ENCODE results near the gene MKLN1.
"Not testable (repeated sequence)": the region's sequence is repeated elsewhere in the genome, so short reads cannot be mapped to it uniquely, and the experiment has no call there.

The MKLN1 gene

DNA sequence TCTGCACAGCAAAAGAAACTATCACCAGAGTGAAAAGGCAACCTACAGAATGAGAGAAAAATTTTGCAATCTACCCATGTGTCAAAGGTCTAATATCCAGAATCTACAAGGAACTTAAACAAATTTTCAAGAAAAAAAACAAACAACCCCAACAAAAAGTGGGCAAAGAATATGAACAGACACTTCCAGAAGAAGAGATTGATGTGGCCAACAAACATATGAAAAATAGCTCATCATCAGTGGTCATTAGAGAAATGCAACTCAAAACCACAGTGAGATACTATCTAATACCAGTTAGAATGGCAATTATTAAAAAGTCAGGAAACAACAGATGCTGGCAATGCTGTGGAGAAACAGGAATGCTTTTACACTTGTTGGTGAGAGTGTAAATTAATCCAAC lies 7.1 kb upstream of the MKLN1 start:
- no peak for DNase-seq

DNA sequence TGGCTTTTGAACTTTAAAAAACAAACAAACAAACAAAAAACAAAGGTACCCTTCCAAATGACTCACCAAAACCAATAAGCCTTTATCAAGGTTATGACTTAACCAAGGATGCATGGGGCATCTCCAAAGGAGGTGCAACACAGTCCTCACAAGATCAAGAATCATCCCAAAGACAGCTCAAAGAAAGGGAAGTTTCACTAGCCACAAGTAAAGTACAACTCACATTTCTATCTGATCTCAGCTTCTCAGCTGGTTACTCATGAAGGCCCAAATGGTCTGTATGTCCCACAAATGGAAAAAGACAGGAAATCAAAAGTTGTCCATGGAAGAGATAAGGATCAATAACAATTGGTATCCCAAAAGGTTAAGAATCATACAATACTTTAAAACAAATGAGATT lies 6.0 kb upstream of the MKLN1 start:
- no peak for DNase-seq

DNA sequence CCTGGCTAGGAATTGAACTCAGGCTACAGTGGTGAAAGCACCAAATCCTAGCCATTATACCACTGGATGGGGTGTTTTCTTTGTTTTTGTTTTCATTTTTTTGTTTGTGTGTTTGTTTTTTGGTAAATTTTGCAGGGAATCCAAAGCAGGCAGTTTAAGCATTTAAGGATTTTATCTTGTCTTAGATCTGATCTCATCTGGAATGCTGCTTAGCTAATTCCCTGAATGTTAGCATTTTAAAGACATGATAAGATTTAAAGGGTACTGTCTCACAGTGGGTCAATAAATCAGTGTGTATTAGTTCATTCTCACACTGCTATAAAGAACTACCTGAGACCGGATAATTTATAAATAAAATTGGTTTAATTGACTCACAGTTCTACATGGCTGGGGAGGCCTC lies 5.6 kb upstream of the MKLN1 start:
- DNase-seq, result no peak

DNA sequence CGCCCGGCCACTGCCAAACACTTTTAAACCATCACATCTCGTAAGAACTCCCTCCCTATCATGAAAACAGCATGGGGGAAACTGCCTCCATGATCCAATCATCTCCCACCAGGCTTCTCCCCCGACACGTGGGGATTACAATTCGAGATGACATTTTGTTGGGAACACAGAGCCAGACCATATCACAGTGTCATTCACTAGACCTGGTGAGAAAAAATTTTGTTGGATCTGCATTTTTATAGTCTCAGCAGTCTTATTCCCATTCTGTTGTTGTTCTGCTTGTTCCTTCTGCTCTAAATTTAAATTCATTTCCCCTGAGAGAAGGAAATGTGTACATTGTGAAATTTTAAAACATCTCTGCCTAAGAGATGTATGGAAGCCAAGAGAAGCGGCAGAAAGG lies 4.8 kb upstream of the MKLN1 start:
- DNase-seq, result no peak

DNA sequence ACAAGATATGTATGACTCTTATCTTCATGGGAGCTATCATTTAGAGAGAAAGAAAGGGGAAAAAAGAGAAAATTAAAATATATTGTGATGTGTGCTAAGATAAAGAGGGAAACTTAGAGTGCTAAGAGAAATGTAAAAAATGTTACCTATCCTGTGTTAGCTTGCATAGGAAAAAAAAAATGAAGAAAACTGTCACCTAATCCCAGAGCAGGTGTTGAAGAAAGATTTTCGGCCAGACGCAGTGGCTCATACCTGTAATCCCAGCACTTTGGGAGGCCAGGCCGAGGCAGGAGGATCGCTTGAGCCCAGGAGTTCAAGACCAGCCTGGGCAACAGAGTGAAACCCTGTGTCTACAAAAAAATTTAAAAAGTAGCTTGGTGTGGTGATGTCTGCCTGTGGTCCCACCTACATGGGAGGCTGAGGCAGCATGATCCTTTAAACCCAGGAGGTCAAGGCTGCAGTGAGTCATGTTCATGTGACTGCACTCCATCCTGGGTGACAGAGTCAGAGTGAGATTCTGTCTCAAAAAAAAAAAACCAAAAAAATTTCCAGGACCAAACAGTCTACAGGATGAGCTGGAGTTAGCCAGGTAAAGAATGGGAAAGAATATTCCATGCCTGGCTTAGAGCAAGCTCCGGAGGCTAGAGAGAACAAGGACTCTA lies 2.4 kb upstream of the MKLN1 start:
- no peak for DNase-seq

DNA sequence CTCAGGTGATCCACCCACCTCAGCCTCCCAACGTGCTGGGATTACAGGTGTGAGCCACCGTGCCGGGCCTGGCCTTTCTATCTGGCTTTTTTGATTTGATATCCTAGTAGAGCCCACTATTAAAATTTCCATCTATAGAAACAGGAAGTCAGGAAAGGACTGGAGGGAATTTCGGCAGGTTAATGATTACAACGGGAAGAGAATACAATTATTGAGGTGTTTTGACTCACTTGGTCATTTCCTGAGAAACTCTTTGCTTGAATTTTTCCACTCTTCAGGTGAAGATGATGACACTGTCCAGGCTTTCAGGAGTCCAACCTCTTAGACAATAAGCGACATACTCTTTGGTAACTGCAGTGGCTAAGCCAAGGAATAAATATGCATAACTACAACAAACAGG lies 1.1 kb upstream of the MKLN1 start:
- no peak for DNase-seq

DNA sequence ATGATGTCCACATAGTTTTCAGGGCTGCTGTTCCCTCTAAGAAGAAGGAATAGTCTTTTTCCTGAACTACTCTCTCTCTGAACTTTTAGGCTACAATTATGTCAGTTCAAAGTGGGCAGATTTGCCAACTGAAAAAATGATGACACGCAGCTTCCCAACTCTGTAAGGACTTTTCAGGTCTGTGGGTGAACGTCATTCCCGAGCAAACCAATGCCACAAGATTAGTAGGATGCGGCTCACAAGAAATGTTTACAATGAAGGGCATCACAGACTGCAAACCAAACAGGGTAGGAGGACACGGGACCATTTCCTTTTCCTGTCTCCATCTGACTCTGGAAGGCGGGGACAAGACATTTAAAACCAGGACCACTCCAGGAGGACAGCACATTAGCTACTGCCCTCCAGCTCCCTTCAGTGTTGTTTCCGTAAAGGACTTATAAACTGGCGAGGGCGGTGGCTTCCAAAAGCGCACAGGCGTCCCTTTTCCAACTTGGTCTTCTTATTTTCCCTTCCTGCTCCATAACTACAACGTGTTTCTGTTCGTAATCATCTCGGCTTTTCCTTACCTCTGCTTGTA lies 539 bp upstream of the MKLN1 start:
- peak in 1 of 6 experiments; percentile 22 for DNase-seq

DNA sequence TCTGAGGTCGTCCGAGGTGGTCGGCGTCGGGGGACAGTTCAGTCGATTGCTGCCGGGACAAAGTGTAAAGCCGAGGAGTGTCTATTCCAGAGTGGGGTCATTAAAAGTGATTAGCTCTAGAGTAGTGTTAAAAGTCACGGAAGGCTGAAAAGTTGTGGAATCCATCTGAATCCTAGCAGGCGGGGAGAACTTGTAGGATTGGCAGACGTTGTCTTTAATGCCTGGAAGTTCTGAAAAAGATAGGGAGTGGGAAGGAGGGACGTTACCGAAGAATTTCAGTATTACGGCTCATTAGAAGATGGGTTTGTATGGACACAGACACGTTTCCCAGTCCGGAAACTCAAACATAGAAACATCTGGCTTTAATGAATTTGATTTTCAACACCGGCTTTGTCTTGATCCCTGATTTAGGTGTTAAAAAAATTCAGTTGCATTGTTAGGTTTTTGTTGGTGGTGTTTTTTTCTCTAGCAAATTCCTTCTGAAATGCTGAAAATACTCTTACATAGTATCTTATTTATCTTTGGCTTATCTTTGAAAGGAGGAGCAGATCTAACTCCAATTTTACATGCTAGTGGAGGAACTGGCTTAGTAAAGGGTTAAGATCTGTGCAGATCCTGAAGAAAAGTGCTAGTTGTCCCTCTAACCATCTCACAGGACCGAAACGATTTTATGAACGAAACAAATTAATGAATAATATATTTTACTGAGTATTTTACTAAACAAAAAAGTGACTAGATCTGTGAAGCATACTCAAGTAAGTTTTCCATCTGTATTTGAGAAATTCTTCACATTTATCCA lies 900 bp downstream of the MKLN1 start:
- DNase-seq, result no peak

DNA sequence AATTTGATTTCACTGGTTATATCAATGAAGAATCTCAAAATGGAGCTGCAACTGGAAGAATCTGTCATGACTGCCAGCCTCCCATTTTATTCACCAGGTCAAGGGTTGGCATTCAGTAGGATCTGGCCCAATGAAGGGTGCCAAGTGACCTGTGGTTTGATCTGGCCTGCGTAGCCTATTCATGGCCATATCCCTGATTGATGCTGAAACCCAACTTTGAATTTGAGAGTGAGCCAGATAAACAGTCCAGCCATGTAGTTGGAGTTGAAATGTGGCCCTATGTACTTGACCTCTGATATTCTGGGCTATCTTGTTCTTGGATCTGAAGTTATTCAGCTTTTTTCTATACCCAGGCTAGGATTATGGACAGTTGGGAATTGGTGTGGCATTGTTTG lies 1.5 kb downstream of the MKLN1 start:
- no peak for DNase-seq

DNA sequence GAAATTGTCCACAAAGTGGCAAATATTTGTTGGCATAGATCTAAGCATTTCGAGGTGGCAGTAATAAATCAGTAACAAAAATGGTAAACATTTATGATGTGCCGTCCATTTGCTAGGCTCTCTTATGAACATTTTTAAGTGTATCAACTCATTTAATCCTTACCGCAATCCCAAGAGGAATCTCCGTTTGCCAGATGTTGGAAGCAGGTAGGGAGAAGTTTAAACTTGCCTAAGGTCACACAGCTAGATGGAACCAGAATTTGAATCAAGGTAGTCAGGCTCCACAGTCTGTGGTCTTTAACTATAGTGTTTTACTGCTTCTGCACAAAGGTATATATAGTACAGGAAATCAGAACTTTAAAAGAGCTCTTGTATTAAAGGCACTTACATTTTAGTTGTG lies 2.6 kb downstream of the MKLN1 start:
- DNase-seq, result peak in 1 of 6 experiments; percentile 3

DNA sequence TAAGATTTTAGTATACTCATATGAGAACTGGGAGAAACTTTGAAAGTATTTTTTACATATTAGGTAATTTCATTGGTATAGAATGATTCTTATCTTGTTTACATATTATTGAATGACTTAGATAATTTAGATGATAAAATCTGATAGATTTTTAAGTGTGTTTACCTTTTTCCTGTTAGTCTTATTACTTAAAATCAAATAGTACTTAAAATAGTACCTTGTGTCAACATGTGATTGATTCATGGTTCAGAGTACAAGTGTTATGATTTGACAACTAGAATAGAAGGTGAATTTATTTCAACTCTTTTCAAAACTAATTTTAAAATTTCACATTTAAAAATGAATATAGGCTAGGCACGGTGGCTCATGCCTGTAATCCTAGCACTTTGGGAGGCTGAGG lies 4.1 kb downstream of the MKLN1 start:
- no peak for DNase-seq

DNA sequence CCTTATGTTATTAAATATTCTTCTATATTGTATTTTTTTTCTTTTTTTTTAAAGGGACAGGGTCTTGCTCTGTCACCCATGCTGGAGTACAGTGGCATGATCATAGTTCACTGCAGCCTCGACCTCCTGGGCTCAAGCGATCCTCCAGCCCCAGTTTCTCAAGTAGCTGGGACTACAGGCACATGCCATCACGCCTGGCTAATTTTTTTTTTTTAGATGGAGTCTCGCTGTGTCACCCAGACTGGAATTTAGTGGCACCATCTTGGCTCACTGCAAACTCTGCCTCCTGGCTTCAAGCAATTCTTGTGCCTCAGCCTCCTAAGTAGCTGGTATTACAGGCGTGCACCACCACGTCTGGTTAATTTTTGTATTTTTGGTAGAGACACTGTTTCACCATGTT lies 5.1 kb downstream of the MKLN1 start:
- not testable (repeated sequence) for DNase-seq

DNA sequence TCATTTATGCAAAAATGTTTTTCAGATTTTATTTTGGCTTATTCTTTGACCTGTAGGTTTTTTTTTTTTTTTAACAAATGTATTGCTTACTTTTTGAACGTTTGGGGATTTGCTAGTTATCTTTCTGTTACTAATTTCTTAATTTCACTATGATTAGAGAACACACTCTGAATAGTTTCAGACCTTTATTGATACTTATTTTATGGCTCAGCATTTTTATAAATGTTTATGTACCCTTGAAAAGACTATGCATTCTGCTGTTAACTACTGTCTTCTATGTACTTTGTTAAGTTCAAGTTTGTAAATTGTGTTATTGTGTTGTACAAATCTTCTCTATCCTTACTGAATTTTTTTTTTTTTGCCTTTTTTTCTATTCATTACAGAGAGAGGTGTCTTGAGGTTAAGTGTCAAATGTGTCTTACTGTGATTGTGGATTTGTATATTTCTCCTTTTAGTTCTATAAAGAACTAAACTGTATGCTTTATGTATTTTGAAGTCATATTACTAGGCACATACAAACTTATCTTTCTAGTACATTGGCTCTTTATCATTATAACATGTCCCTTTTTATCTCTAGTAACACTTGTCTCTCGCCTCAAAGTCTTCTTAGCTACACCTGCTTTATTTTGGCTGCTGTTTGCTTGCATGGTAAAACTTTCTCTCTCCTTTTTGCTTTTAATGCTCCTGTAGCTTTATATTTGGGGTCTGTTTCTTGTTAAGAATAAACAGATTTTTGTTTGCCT lies 8.1 kb downstream of the MKLN1 start:
- no peak for DNase-seq

DNA sequence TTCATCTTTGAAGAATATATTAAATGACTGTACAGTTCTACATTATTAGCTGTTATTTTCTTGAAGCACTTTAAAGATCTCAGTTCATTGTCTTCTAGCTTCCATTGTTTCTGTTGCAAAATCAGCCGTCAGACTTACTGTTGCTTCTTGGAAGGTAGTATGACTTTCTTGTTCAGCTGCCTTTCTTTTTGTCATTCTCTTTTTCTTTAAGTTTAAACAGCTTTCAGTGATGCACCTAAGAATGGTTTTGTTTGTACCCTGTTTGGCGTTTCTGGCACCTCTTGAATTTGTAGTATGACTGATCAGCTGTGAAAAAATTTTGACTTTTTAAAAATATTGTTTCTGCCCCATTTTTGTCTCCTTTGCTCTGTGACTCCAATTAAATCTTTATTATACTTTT lies 9.3 kb downstream of the MKLN1 start:
- DNase-seq, result no peak

DNA sequence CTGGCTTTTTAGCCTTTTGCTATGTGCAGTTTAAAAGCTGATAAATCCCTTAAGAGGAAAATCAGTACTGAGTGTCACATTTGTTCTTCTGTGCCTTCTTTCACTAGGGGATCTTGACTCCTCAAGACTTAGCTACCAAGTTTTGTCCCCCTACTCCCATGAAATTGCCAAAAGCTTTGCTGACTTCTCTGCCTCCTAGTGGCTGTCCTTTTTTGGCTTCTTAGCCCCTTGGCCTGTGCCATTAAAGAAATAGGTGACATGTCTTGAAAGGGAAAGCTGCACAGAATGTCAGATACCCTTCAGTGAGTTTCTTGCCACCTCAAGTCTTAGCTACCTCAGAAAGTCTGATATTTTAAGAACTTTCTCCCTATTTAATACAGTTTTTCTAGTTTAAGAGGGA lies 10.5 kb downstream of the MKLN1 start:
- DNase-seq, result no peak

DNA sequence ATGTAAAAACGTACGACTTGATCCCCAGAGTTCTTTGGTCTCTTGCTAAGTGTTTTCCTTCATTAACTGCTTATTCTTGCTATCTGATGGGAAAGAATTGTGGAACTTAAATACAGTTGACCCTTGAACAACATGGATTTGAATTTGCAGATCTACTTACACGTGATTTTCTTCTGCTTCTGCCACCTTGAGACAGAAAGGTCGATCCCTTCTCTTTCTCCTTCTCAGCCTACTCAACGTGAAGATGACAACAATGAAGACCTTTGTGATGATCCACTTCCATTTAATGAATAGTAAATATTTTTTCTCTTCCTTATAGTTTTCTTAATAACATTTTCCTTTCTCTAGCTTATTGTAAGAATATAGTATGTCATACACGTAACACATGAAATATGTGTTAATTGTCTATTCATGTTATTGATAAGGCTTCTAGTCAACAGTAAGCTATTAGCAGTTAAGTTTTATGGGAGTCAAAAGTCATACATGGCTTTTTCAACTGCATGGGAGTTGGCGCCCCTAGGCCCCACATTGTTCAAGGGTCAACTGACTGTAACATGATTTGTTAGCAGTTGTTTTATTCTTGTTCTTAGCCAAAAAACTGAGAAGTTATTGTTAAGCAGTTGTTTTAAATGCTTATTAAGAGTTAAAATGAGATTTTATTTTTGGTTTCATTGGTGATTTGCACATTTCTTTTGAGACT lies 11.2 kb downstream of the MKLN1 start:
- no peak for DNase-seq

DNA sequence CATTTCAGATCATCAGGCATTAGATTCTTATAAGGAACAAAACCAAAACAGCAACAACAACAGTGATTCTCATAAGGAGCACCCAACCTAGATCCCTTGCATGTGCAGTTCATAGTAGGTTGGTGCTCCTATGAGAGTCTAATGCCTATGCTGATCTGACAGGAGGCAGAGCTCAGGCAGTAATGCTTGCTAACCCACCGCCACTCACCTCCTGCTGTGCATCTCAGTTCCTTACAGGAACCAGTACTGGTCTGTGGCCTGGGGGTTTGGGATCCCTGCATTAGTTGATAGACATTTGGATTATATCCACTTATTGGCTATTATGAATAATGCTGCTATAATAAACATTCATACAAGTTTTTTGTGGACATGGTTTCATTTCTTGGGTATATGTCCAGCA lies 14.0 kb downstream of the MKLN1 start:
- DNase-seq, result no peak

DNA sequence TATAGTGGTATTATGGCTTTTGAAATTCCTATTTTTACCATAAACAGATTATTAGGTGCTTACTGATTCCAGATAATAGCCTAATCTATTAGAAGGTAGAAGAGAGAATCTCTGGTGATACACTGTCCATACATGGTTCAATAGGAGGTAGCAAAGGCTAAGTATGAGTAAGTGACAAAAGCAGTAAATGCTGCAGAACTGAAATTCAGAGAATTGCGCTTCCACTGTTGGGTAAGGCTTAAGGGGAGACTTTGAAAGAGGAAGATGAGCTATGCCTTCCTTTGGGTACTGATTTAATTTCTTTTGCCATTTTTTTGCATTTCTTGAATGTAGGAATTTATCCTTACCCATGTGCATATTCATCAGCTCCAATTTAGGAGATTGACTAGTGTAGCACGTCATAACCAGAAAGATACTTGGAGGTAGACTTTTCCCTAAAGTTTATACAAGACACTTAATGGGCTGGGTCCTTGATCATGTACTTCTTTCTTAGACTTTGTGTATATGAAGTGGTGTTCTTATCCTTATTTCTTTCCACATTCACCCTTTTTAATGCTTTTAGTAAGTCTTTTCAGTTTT lies 15.3 kb downstream of the MKLN1 start:
- DNase-seq, result no peak

DNA sequence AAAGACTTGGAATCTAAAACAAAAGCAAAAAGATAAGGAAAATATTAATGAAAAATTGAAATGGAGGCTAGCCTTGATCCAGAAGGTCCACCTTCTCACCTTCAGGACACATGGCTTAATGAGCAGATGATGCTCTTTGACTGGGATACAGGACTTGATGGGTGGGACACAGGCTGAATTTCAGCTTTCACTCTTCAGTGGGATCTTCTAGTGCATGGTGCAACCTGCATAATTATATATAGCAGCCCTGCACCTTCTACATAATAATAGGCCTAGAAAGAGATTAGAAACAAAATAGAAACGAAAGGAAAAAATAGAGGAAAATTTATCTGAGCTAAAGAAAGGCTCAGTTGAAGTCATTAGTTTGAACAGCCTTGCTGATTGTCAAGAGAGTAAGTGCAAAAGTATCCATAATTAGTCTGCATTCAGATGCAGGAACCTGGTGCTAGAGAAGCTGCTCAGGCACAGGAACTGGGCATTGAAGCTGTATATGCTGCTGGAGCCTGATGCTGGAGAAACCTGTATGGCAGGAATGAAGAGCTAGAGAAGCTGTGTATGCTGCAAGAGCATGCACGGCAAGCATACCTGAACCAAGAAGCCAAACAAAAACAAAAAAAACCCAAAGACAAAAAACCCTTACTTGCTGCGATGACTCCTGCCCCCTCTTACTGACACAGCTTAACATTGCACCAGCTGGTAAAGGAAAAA lies 19.4 kb downstream of the MKLN1 start:
- no peak for DNase-seq

DNA sequence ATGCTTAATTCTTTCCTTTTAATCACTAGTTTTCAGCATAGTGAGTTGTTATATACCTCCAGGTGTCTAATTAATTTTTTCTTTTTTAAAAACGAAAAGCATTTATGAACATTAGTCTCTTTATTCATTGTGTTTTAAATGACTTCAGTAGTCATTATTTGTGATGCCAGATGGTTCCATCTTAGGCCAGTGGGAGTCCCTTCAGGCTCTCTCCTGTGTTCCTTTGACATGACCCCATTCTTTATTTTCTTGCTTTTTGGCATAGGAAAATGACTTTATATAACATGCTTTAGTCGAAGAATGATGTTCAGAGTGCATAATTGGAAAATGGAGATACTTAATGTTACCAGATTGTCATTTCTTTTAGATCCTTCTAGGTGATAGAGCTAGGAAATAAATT lies 24.4 kb downstream of the MKLN1 start:
- DNase-seq, result no peak

DNA sequence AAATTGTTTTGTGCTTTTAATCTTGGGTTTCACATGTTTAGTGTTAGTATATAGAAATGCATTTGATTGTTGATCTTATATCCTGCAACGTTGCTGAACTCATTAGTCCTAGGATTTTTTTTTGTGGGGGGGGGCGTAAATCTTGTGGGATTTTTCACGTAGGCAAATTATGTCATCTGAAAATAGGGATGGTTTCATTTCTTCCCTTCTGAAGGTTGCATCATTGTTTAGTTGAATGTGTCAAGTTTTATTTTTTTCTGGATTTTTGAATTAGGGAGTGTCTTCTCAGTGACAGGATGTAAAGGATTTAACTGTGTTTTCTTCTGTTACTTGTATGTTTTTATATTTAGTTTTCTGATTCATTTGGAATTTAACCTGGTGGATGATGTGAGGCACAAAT lies 26.7 kb downstream of the MKLN1 start:
- DNase-seq, result no peak
